HG02759 (cell line): ENCODE data around the gene GOLGA6D.
A peak's percentile ranks its signal among the peaks of the same experiment; 100 is the strongest.
"Not testable (repeated sequence)": the region's sequence is repeated elsewhere in the genome, so short reads cannot be mapped to it uniquely, and the experiment has no call there.

Source experiments
- ATAC-seq: cut with Tn5 transposase; IDR thresholded peaks from one replicate; pipeline ENCODE4 v1.9.1; 2021; ENCODE audit warnings: mild to moderate bottlenecking, moderate library complexity; ENCODE audit not compliant: unreplicated experiment

Gene GOLGA6D

GRCh38 chr15:75328493-75329314 lies 46.1 kb downstream of the GOLGA6D start:
- ATAC-seq, result no peak

GRCh38 chr15:75329571-75329970 lies 46.9 kb downstream of the GOLGA6D start:
- no peak for ATAC-seq

- ATAC-seq, result not testable (repeated sequence)
Observed at GRCh38 chr15:75332093-75332492, 49.5 kb downstream of the GOLGA6D start.

GRCh38 chr15:75333654-75334419 lies 51.2 kb downstream of the GOLGA6D start:
- ATAC-seq, result not testable (repeated sequence)

- ATAC-seq, result no peak
Observed at GRCh38 chr15:75335313-75335704, 52.7 kb downstream of the GOLGA6D start.

GRCh38 chr15:75335705-75336355 lies 53.2 kb downstream of the GOLGA6D start, which contains the start of gene COMMD4:
Gene COMMD4 (plus strand): TSS chr15:75336063. CDS start chr15:75336090, 27 bp downstream.
- ATAC-seq, result peak; percentile 86

GRCh38 chr15:75338661-75339240 lies 56.1 kb downstream of the GOLGA6D start:
- ATAC-seq, result no peak

GRCh38 chr15:75339531-75340240 lies 57.1 kb downstream of the GOLGA6D start:
- no peak for ATAC-seq

- ATAC-seq, result no peak
Observed at GRCh38 chr15:75342221-75342620, 59.6 kb downstream of the GOLGA6D start.

- not testable (repeated sequence) for ATAC-seq
Observed at GRCh38 chr15:75343953-75344352, 61.3 kb downstream of the GOLGA6D start.
